GM18873 (cell line): ENCODE measurements around the gene GALNT18.

Experiments
- ATAC-seq: cut with Tn5 transposase; IDR thresholded peaks from one replicate; pipeline ENCODE4 v1.9.1; 2021; ENCODE audit warnings: mild to moderate bottlenecking, moderate library complexity, moderate number of reproducible peaks; ENCODE audit not compliant: unreplicated experiment, low FRiP score

GALNT18 gene

GRCh38 chr11:11505190-11505589 lies 116.6 kb downstream of the GALNT18 start:
- ATAC-seq, result no peak

GRCh38 chr11:11504071-11504470 lies 117.7 kb downstream of the GALNT18 start:
- no peak for ATAC-seq

- no peak for ATAC-seq
Measured at GRCh38 chr11:11502263-11502861, 119.4 kb downstream of the GALNT18 start.

GRCh38 chr11:11501546-11502262 lies 120.1 kb downstream of the GALNT18 start:
- no peak for ATAC-seq

GRCh38 chr11:11500744-11501487 lies 120.9 kb downstream of the GALNT18 start:
- no peak for ATAC-seq

GRCh38 chr11:11499300-11499699 lies 122.5 kb downstream of the GALNT18 start:
- no peak for ATAC-seq

GRCh38 chr11:11498195-11498594 lies 123.6 kb downstream of the GALNT18 start:
- ATAC-seq, result no peak

GRCh38 chr11:11496879-11497278 lies 124.9 kb downstream of the GALNT18 start:
- no peak for ATAC-seq

GRCh38 chr11:11494348-11494747 lies 127.5 kb downstream of the GALNT18 start:
- ATAC-seq, result no peak

- ATAC-seq, result no peak
Measured at GRCh38 chr11:11493698-11494097, 128.1 kb downstream of the GALNT18 start.

GRCh38 chr11:11491589-11491988 lies 130.2 kb downstream of the GALNT18 start:
- no peak for ATAC-seq

- ATAC-seq, result no peak
Measured at GRCh38 chr11:11491014-11491413, 130.8 kb downstream of the GALNT18 start.

GRCh38 chr11:11486423-11486822 lies 135.4 kb downstream of the GALNT18 start:
- ATAC-seq, result no peak

- ATAC-seq, result no peak
Measured at GRCh38 chr11:11486002-11486401, 135.8 kb downstream of the GALNT18 start.

GRCh38 chr11:11483627-11484026 lies 138.2 kb downstream of the GALNT18 start:
- no peak for ATAC-seq

- no peak for ATAC-seq
Measured at GRCh38 chr11:11482730-11483129, 139.1 kb downstream of the GALNT18 start.

- no peak for ATAC-seq
Measured at GRCh38 chr11:11481371-11481770, 140.4 kb downstream of the GALNT18 start.

GRCh38 chr11:11480971-11481370 lies 140.8 kb downstream of the GALNT18 start:
- ATAC-seq, result no peak

- ATAC-seq, result no peak
Measured at GRCh38 chr11:11478687-11479086, 143.1 kb downstream of the GALNT18 start.

GRCh38 chr11:11477695-11478420 lies 143.9 kb downstream of the GALNT18 start:
- no peak for ATAC-seq
